ENCODE data around the gene AOPEP. TPM values are rescaled to one million over a fixed set of nuclear protein-coding genes. Genes with fewer than 3 reads are reported as not detected.

Gene AOPEP
- total RNA-seq, 2 experiments from 2014 or later = 6.9 to 7.0 TPM

DNA sequence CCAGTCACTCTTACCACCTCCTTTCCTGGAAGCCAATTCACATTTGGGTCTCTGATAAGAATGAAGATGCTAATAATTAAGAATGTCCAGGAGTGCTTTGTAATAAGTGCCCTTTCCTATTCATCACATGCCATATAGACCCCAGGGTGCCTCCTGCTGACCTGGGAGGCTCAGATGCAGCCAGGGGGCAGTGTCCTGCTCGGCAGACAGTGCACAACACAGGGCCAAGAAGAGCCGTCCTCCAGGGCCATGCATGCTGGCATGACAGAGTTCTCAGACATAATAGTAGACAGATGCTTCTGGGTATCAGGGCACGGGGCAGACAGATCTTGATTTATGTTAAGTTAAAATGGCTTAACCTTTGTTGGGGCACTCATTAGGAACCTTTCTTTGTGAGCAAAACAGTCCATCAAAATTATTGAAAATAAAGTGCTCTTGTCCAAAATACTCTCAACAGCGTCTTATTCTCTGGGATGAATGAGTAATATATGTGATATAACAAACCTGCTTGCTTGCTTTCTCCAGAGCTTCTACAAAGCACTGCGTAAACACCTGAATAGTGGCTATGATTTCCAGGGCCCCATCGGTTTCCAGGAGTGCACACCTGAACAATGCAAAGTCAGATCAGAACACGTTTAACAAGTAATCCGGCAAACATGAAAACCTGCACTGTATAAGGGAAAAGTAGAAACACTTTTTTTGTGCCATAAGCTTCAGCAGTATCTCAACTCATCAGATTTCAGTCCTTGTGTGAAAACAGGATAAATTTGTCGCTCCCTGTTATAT is 398.3 kb downstream of the AOPEP start:
- Histone ChIP-seq H3K4me1 (ENCODE audit: insufficient read depth, low read length) (peaks cover 6% of the 10 kb centered on the region), H3K4me3 (ENCODE audit: low read length) (no peak overlapping the region), H3K27me3 (ENCODE audit: control insufficient read depth in 1 of 2, insufficient read depth in 2 of 2, low read length in 2 of 2) (no peaks in the 10 kb centered on the region), H3K9me3 (ENCODE audit: control insufficient read depth in 1 of 2, insufficient read depth in 1 of 2, low read length in 2 of 2) (no peaks in the 10 kb centered on the region), H3K27ac (ENCODE audit: low read depth in 1 of 2, low read length in 2 of 2) (no peak overlapping the region), H3K36me3 (ENCODE audit: insufficient read depth, low read length) (no peaks in the 10 kb centered on the region)
- Mint-ChIP-seq H3K27ac (no peak overlapping the region), H3K4me1 (ENCODE audit: low read depth) (peaks cover 5% of the 10 kb centered on the region), H3K27me3 (no peaks in the 10 kb centered on the region), H3K36me3 (ENCODE audit: low read depth) (peaks cover 10% of the 10 kb centered on the region), H3K4me3 (no peak overlapping the region), H3K9me3 (no peaks in the 10 kb centered on the region)
- ChIA-PET CTCF (interaction anchor here (8.5 kb wide), 1 partner anchor 443 kb away, joined by 80 read pairs; no protein-coding TSS in a partner anchor), POLR2A (interaction anchor here (1.2 kb wide), 1 partner anchor 322 kb away, joined by 3 read pairs; no protein-coding TSS in a partner anchor)
- intact Hi-C loops (cut with DNase I, micrococcal nuclease) = loop anchor here in 1 of 2 experiments (5.0 kb wide), 1 partner anchor 457 kb away; no protein-coding TSS in a partner anchor
- ATAC-seq (ENCODE audit: poor library complexity) = no peak
- TF ChIP-seq, protein P1, sequence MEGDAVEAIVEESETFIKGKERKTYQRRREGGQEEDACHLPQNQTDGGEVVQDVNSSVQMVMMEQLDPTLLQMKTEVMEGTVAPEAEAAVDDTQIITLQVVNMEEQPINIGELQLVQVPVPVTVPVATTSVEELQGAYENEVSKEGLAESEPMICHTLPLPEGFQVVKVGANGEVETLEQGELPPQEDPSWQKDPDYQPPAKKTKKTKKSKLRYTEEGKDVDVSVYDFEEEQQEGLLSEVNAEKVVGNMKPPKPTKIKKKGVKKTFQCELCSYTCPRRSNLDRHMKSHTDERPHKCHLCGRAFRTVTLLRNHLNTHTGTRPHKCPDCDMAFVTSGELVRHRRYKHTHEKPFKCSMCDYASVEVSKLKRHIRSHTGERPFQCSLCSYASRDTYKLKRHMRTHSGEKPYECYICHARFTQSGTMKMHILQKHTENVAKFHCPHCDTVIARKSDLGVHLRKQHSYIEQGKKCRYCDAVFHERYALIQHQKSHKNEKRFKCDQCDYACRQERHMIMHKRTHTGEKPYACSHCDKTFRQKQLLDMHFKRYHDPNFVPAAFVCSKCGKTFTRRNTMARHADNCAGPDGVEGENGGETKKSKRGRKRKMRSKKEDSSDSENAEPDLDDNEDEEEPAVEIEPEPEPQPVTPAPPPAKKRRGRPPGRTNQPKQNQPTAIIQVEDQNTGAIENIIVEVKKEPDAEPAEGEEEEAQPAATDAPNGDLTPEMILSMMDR (IDR thresholded peaks at IDR 0.05) = no peak
- no peak for DNase-seq

DNA sequence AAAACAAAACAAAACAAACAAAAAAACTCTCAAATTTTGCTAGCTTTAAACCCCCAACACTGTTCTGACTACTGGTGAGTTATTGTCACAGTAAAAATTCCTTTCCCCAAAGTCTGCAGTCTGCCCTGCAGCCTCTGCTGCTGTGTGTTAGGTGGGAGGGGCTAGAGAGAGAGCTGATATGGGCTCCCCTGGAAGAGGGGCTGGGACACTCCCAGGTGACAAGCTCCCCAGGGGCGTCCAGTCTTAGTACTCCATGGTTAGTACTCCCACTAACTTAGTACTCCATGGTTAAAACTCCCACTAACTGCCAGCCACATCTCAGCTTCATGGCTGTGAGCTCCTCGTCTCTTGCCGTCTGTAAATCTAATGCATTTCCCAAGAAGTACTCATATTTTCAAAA is 399.2 kb downstream of the AOPEP start:
- no peaks in the 10 kb centered on the region for H3K9me3 Mint-ChIP-seq
- intact Hi-C loops (cut with DNase I, micrococcal nuclease) = loop anchor here in 1 of 2 experiments (5.0 kb wide), 1 partner anchor 458 kb away; no protein-coding TSS in a partner anchor

DNA sequence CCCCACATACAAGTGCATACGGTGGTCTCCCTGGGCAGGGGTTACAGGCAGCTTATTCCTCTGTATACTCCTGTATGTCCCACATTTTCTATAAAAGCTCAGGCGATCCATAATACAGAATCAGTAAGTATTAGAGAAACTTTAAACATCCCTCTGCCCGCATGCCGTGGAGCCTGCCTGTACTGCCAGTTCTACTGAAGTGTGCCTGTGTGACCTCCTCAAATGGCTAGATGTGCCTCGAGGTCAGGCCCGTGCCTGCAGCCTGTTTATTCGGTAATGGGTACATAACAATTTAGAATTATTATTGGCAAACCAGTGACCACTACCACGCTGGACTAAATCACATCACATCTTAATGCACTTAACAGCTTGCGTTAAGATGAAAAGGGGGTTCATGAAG is 400.2 kb downstream of the AOPEP start:
- H3K4me3 ChIP-seq (ENCODE audit: low read length) = no peak overlapping the region
- Mint-ChIP-seq H3K4me3 (no peak overlapping the region), H3K27ac (no peak overlapping the region), H3K27me3 (no peaks in the 10 kb centered on the region), H3K9me3 (no peaks in the 10 kb centered on the region), H3K36me3 (ENCODE audit: low read depth) (peaks cover 10% of the 10 kb centered on the region), H3K4me1 (ENCODE audit: low read depth) (peaks cover 5% of the 10 kb centered on the region)
- no peaks in the 10 kb centered on the region for H3K9me3 ChIP-seq (ENCODE audit: control insufficient read depth in 1 of 2, insufficient read depth in 1 of 2, low read length in 2 of 2)
- TF ChIP-seq, protein P1 (IDR thresholded peaks at IDR 0.05) = no peak
- no peak overlapping the region for H3K27ac ChIP-seq (ENCODE audit: low read depth in 1 of 2, low read length in 2 of 2)
- POLR2A ChIA-PET = interaction anchor here (1.0 kb wide), 1 partner anchor 445 kb away, joined by 3 read pairs; no protein-coding TSS in a partner anchor
- H3K36me3 ChIP-seq (ENCODE audit: insufficient read depth, low read length) = no peaks in the 10 kb centered on the region
- ATAC-seq (ENCODE audit: poor library complexity) = no peak
- intact Hi-C loops (cut with DNase I, micrococcal nuclease) = loop anchor here (1.0 to 5.0 kb wide), 3 partner anchors 343 to 459 kb away; no protein-coding TSS in a partner anchor
- CTCF ChIA-PET = interaction anchor here (8.5 kb wide), 1 partner anchor 445 kb away, joined by 80 read pairs; no protein-coding TSS in a partner anchor
- H3K27me3 ChIP-seq (ENCODE audit: control insufficient read depth in 1 of 2, insufficient read depth in 2 of 2, low read length in 2 of 2) = no peaks in the 10 kb centered on the region
- no peak for DNase-seq
- peaks cover 8% of the 10 kb centered on the region for H3K4me1 ChIP-seq (ENCODE audit: insufficient read depth, low read length)

More for the DNA sequence above, 399.2 kb downstream of the AOPEP start:
- ATAC-seq (ENCODE audit: poor library complexity) (no peak), DNase-seq (no peak)
- ChIA-PET CTCF (interaction anchor here (8.5 kb wide), 1 partner anchor 444 kb away, joined by 80 read pairs; no protein-coding TSS in a partner anchor), POLR2A (interaction anchor here (1.0 to 1.2 kb wide), 2 partner anchors 323 to 444 kb away, joined by 3 read pairs; no protein-coding TSS in a partner anchor)
- Mint-ChIP-seq H3K27ac (no peak overlapping the region), H3K4me3 (no peak overlapping the region), H3K4me1 (ENCODE audit: low read depth) (peaks cover 5% of the 10 kb centered on the region), H3K27me3 (no peaks in the 10 kb centered on the region), H3K36me3 (ENCODE audit: low read depth) (peaks cover 10% of the 10 kb centered on the region)
- no peak overlapping the region for H3K27ac ChIP-seq (ENCODE audit: low read depth in 1 of 2, low read length in 2 of 2)
- no peak overlapping the region for H3K4me3 ChIP-seq (ENCODE audit: low read length)
- no peaks in the 10 kb centered on the region for H3K27me3 ChIP-seq (ENCODE audit: control insufficient read depth in 1 of 2, insufficient read depth in 2 of 2, low read length in 2 of 2)
- no peaks in the 10 kb centered on the region for H3K9me3 ChIP-seq (ENCODE audit: control insufficient read depth in 1 of 2, insufficient read depth in 1 of 2, low read length in 2 of 2)
- TF ChIP-seq, protein P1 (IDR thresholded peaks at IDR 0.05) = no peak
- no peaks in the 10 kb centered on the region for H3K36me3 ChIP-seq (ENCODE audit: insufficient read depth, low read length)
- peaks cover 6% of the 10 kb centered on the region for H3K4me1 ChIP-seq (ENCODE audit: insufficient read depth, low read length)

Data from CD4-positive, alpha-beta T cell (primary cell).